Measurements from ENCODE around the gene C11orf24. TPM values are rescaled to one million over a fixed set of nuclear protein-coding genes. Genes with fewer than 3 reads are reported as not detected.

C11orf24 gene
- total RNA-seq, 4 donors from 2014 or later, result 33.3 to 59.4 (median 41.2) TPM

GRCh38 chr11:68211546-68211945 is 60.2 kb downstream of the C11orf24 start:
- peak overlapping the region; percentile 34 to 100 (median 96) for H3K27ac ChIP-seq
- no peak for DNase-seq (ENCODE audit: low spot score in 2 of 2)

More at GRCh38 chr11:68211546-68211945, 60.2 kb downstream of the C11orf24 start:
- Histone ChIP-seq H3K9me3 (no peaks in the 10 kb centered on the region), H3K4me1 (peaks cover 0 to 60% (median 42%) of the 10 kb centered on the region in 4 donors), H3K27me3 (no peaks in the 10 kb centered on the region), H3K4me3 (peak overlapping the region in 2 of 4 donors; percentile 70 to 72), H3K36me3 (no peaks in the 10 kb centered on the region)
- TF ChIP-seq POLR2A (IDR thresholded peaks at IDR 0.05) (no peak), EP300 (IDR thresholded peaks at IDR 0.05) (no peak)
- TF ChIP-seq, protein P1, sequence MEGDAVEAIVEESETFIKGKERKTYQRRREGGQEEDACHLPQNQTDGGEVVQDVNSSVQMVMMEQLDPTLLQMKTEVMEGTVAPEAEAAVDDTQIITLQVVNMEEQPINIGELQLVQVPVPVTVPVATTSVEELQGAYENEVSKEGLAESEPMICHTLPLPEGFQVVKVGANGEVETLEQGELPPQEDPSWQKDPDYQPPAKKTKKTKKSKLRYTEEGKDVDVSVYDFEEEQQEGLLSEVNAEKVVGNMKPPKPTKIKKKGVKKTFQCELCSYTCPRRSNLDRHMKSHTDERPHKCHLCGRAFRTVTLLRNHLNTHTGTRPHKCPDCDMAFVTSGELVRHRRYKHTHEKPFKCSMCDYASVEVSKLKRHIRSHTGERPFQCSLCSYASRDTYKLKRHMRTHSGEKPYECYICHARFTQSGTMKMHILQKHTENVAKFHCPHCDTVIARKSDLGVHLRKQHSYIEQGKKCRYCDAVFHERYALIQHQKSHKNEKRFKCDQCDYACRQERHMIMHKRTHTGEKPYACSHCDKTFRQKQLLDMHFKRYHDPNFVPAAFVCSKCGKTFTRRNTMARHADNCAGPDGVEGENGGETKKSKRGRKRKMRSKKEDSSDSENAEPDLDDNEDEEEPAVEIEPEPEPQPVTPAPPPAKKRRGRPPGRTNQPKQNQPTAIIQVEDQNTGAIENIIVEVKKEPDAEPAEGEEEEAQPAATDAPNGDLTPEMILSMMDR (IDR thresholded peaks at IDR 0.05), result no peak
- WGBS, 2 donors, result 30 to 34% methylated on average over 14 of the region's 14 CpGs

Other genes starting within 250 kb of the C11orf24 start
- gene NDUFS8, start 241.3 kb downstream of the C11orf24 start, total RNA-seq, result 100 to 1,000 TPM; 143 to 205 (median 180) TPM
- 100 to 1,000 TPM; 142 to 439 (median 183) TPM for gene TCIRG1, start 232.9 kb downstream of the C11orf24 start, total RNA-seq
- 10 to 100 TPM; 53.7 to 83.9 (median 78.0) TPM for gene CHKA, start 150.6 kb downstream of the C11orf24 start, total RNA-seq
- 10 to 100 TPM; 25.5 to 47.1 (median 40.3) TPM for gene KMT5B, start 58.7 kb downstream of the C11orf24 start, total RNA-seq
- gene LRP5, start 40.6 kb upstream of the C11orf24 start, total RNA-seq, result 10 to 100 TPM; 22.3 to 43.2 (median 33.8) TPM
- 100 to 1,000 TPM; 103 to 150 (median 119) TPM for gene PPP6R3, start 188.8 kb upstream of the C11orf24 start, total RNA-seq